ENCODE data around the gene GIMAP2. TPM values are rescaled to one million over a fixed set of nuclear protein-coding genes. Genes with fewer than 3 reads are reported as not detected.

GIMAP2 gene
- polyA plus RNA-seq, 4 donors = 3.8 to 14.1 (median 9.2) TPM

- 55 to 79% (median 64%) methylated on average over 5 of the region's 5 CpGs for WGBS, 3 donors
- Histone ChIP-seq H3K9me3 (ENCODE audit: control insufficient read depth in 2 of 2, insufficient read depth in 1 of 2, low read depth in 1 of 2, low read length in 1 of 2) (no peaks in the 10 kb centered on the region), H3K27ac (ENCODE audit: low read depth in 1 of 3, low read length in 2 of 3) (peak overlapping the region in 2 of 3 donors; percentile 5 to 72), H3K36me3 (ENCODE audit: control insufficient read depth in 3 of 3, insufficient read depth in 2 of 3, low read depth in 1 of 3, low read length in 3 of 3) (peaks cover 0 to 1% (median 0%) of the 10 kb centered on the region in 3 donors), H3K27me3 (ENCODE audit: control insufficient read depth in 3 of 3, insufficient read depth in 3 of 3, low read length in 3 of 3) (peaks cover 0 to 10% (median 0%) of the 10 kb centered on the region in 3 donors), H3K4me1 (ENCODE audit: control insufficient read depth in 3 of 3, insufficient read depth in 2 of 3, low read depth in 1 of 3, low read length in 2 of 3) (no peaks in the 10 kb centered on the region), H3K4me3 (ENCODE audit: low read depth in 1 of 3, low read length in 3 of 3) (peak overlapping the region; percentile 34 to 41 (median 36))
- DNase-seq (no peak), FAIRE-seq (no peak)
These were observed 52.6 kb downstream of the GIMAP2 start for GRCh38 chr7:150738092-150738491.

GRCh38 chr7:150738591-150739001, 53.1 kb downstream of the GIMAP2 start:
- Histone ChIP-seq H3K4me1 (ENCODE audit: control insufficient read depth in 3 of 3, insufficient read depth in 2 of 3, low read depth in 1 of 3, low read length in 2 of 3) (no peaks in the 10 kb centered on the region), H3K27ac (ENCODE audit: low read depth in 1 of 3, low read length in 2 of 3) (peak overlapping the region in 2 of 3 donors; percentile 37 to 72), H3K4me3 (ENCODE audit: low read depth in 1 of 3, low read length in 3 of 3) (peak overlapping the region; percentile 34 to 41 (median 36)), H3K27me3 (ENCODE audit: control insufficient read depth in 3 of 3, insufficient read depth in 3 of 3, low read length in 3 of 3) (peaks cover 0 to 10% (median 0%) of the 10 kb centered on the region in 3 donors), H3K36me3 (ENCODE audit: control insufficient read depth in 3 of 3, insufficient read depth in 2 of 3, low read depth in 1 of 3, low read length in 3 of 3) (peaks cover 0 to 2% (median 0%) of the 10 kb centered on the region in 3 donors), H3K9me3 (ENCODE audit: control insufficient read depth in 2 of 2, insufficient read depth in 1 of 2, low read depth in 1 of 2, low read length in 1 of 2) (no peaks in the 10 kb centered on the region)
- no peak for FAIRE-seq
- WGBS, 3 donors = 17 to 43% (median 22%) methylated on average over 5 of the region's 5 CpGs
- no peak for DNase-seq

GRCh38 chr7:150739033-150739432, 53.5 kb downstream of the GIMAP2 start:
- DNase-seq = no peak
- Histone ChIP-seq H3K27me3 (ENCODE audit: control insufficient read depth in 3 of 3, insufficient read depth in 3 of 3, low read length in 3 of 3) (peaks cover 0 to 10% (median 0%) of the 10 kb centered on the region in 3 donors), H3K36me3 (ENCODE audit: control insufficient read depth in 3 of 3, insufficient read depth in 2 of 3, low read depth in 1 of 3, low read length in 3 of 3) (peaks cover 0 to 3% (median 0%) of the 10 kb centered on the region in 3 donors), H3K9me3 (ENCODE audit: control insufficient read depth in 2 of 2, insufficient read depth in 1 of 2, low read depth in 1 of 2, low read length in 1 of 2) (no peaks in the 10 kb centered on the region), H3K4me1 (ENCODE audit: control insufficient read depth in 3 of 3, insufficient read depth in 2 of 3, low read depth in 1 of 3, low read length in 2 of 3) (no peaks in the 10 kb centered on the region), H3K27ac (ENCODE audit: low read depth in 1 of 3, low read length in 2 of 3) (peak overlapping the region in 1 of 3 donors; percentile 72), H3K4me3 (ENCODE audit: low read depth in 1 of 3, low read length in 3 of 3) (peak overlapping the region in 1 of 3 donors; percentile 41)
- FAIRE-seq = no peak

GRCh38 chr7:150740053-150740452, 54.5 kb downstream of the GIMAP2 start:
- no peaks in the 10 kb centered on the region for H3K9me3 ChIP-seq (ENCODE audit: control insufficient read depth in 2 of 2, insufficient read depth in 1 of 2, low read depth in 1 of 2, low read length in 1 of 2)
- DNase-seq = no peak
- H3K4me1 ChIP-seq (ENCODE audit: control insufficient read depth in 3 of 3, insufficient read depth in 2 of 3, low read depth in 1 of 3, low read length in 2 of 3) = no peaks in the 10 kb centered on the region
- H3K27ac ChIP-seq (ENCODE audit: low read depth in 1 of 3, low read length in 2 of 3) = peak overlapping the region in 1 of 3 donors; percentile 61
- H3K36me3 ChIP-seq (ENCODE audit: control insufficient read depth in 3 of 3, insufficient read depth in 2 of 3, low read depth in 1 of 3, low read length in 3 of 3) = peaks cover 0 to 4% (median 0%) of the 10 kb centered on the region in 3 donors
- WGBS, 3 donors = 54 to 84% (median 70%) methylated on average over 10 of the region's 10 CpGs
- peak overlapping the region in 1 of 3 donors; percentile 14 for H3K4me3 ChIP-seq (ENCODE audit: low read depth in 1 of 3, low read length in 3 of 3)
- FAIRE-seq = no peak
- H3K27me3 ChIP-seq (ENCODE audit: control insufficient read depth in 3 of 3, insufficient read depth in 3 of 3, low read length in 3 of 3) = peaks cover 0 to 10% (median 0%) of the 10 kb centered on the region in 3 donors

- no peaks in the 10 kb centered on the region for H3K4me1 ChIP-seq (ENCODE audit: control insufficient read depth in 3 of 3, insufficient read depth in 2 of 3, low read depth in 1 of 3, low read length in 2 of 3)
- WGBS, 3 donors = 64 to 75% (median 75%) methylated on average over 14 of the region's 14 CpGs
- H3K27ac ChIP-seq (ENCODE audit: low read depth in 1 of 3, low read length in 2 of 3) = peak overlapping the region in 1 of 3 donors; percentile 22
- peaks cover 0 to 7% (median 0%) of the 10 kb centered on the region in 3 donors for H3K27me3 ChIP-seq (ENCODE audit: control insufficient read depth in 3 of 3, insufficient read depth in 3 of 3, low read length in 3 of 3)
- peaks cover 0 to 4% (median 0%) of the 10 kb centered on the region in 3 donors for H3K36me3 ChIP-seq (ENCODE audit: control insufficient read depth in 3 of 3, insufficient read depth in 2 of 3, low read depth in 1 of 3, low read length in 3 of 3)
- H3K9me3 ChIP-seq (ENCODE audit: control insufficient read depth in 2 of 2, insufficient read depth in 1 of 2, low read depth in 1 of 2, low read length in 1 of 2) = peaks cover 0 to 2% of the 10 kb centered on the region in 2 donors
- DNase-seq = no peak
- FAIRE-seq = no peak
- peak overlapping the region in 1 of 3 donors; percentile 12 for H3K4me3 ChIP-seq (ENCODE audit: low read depth in 1 of 3, low read length in 3 of 3)
These were observed 56.9 kb downstream of the GIMAP2 start for GRCh38 chr7:150742286-150742968.

Other genes starting within 250 kb of the GIMAP2 start
- 10 to 100 TPM in 1 of 4 donors, 1 to 10 TPM in 2, under 1 TPM in 1; 0.67 to 14.0 (median 4.1) TPM for gene GIMAP8, start 235.1 kb upstream of the GIMAP2 start, polyA plus RNA-seq
- 10 to 100 TPM in 3 of 4 donors, 1 to 10 TPM in 1; 3.1 to 31.1 (median 14.0) TPM for gene GIMAP7, start 170.8 kb upstream of the GIMAP2 start, polyA plus RNA-seq
- gene GIMAP4, start 118.3 kb upstream of the GIMAP2 start, polyA plus RNA-seq = 10 to 100 TPM in 3 of 4 donors, 1 to 10 TPM in 1; 4.2 to 37.8 (median 15.7) TPM
- 10 to 100 TPM in 2 of 4 donors, 1 to 10 TPM in 2; 3.8 to 28.1 (median 11.0) TPM for gene GIMAP6, start 53.3 kb upstream of the GIMAP2 start, polyA plus RNA-seq
- gene GIMAP1, start 30.9 kb downstream of the GIMAP2 start, polyA plus RNA-seq = 1 to 10 TPM in 3 of 4 donors, under 1 TPM in 1; 0.89 to 7.5 (median 3.1) TPM
- gene GIMAP5, start 51.7 kb downstream of the GIMAP2 start, polyA plus RNA-seq = 10 to 100 TPM in 2 of 4 donors, 1 to 10 TPM in 2; 3.8 to 29.9 (median 13.9) TPM
- 100 to 1,000 TPM; 152 to 376 (median 212) TPM for gene TMEM176B, start 114.7 kb downstream of the GIMAP2 start, polyA plus RNA-seq
- gene TMEM176A, start 115.1 kb downstream of the GIMAP2 start, polyA plus RNA-seq = 100 to 1,000 TPM; 143 to 380 (median 229) TPM
- gene AOC1, start 166.8 kb downstream of the GIMAP2 start, polyA plus RNA-seq = 100 to 1,000 TPM in 3 of 4 donors, 10 to 100 TPM in 1; 72.7 to 325 (median 173) TPM